Neutrophil (primary cell): Measurements from ENCODE around the gene DPF3.

ENCODE experiments used
- H3K27ac ChIP-seq: fragments of 200-600 bp; sonication (generic); 2 replicates; pipeline ENCODE4 v1.5.1; 2016; ENCODE audit warnings: mild to moderate bottlenecking, moderate library complexity
- H3K27me3 ChIP-seq: fragments of 200-600 bp; sonication (generic); 2 replicates; pipeline ENCODE4 v1.6.0; 2016; ENCODE audit warnings: mild to moderate bottlenecking
- H3K36me3 ChIP-seq: fragments of 200-600 bp; sonication (generic); 2 replicates; pipeline ENCODE4 v1.5.1; 2017
- H3K4me1 ChIP-seq, 2 experiments: fragments of 200-600 bp in 1 of 2; sonication (generic) in 1 of 2; 1 replicate in 1 of 2; 2 replicates in 1 of 2; pipeline versions ENCODE4 v1.5.1 to v1.6.1; 2013 to 2016; ENCODE audit warnings: low read depth in 1 of 2, low read length in 1 of 2, mild to moderate bottlenecking in 1 of 2, moderate library complexity in 1 of 2; ENCODE audit not compliant: control insufficient read depth in 1 of 2, insufficient read depth in 1 of 2
- H3K4me3 ChIP-seq, 2 experiments: fragments of 200-600 bp in 1 of 2; sonication (generic) in 1 of 2; 1 replicate in 1 of 2; 2 replicates in 1 of 2; pipeline ENCODE4 v1.5.1; 2013 to 2016; ENCODE audit warnings: low read depth in 1 of 2, low read length in 1 of 2, mild to moderate bottlenecking in 1 of 2, moderate library complexity in 1 of 2
- H3K9me3 ChIP-seq: fragments of 200-600 bp; sonication (generic); 2 replicates; pipeline ENCODE4 v1.5.1; 2016
- CTCF ChIP-seq: fragments of 200-600 bp; sonication (generic); IDR thresholded peaks from 2 replicates; pipeline ENCODE4 v1.5.1; 2016; ENCODE audit warnings: antibody characterized with exemption

DPF3 gene

DNA sequence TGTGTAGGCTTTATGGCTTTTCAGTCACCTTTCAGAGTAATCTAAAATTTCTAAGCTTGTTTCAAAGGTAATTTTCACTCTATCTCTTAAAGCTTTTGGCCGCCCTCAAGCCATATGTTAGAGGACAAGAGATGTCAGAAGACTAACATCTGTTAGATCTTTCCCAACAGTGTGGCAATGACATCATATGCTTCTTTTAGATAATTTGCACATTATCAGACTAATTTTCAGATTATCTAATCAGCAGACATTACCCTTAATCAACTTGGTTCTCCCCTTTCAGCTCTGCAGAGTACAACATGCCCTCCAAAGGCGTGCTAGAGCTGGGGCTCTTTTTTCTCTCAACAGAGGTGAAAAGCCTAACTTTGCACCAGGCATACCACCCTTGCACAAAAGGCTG, 207.1 kb downstream of the DPF3 start:
- no peaks in the 10 kb centered on the region for H3K9me3 ChIP-seq
- H3K27ac ChIP-seq = no peak overlapping the region
- TF ChIP-seq CTCF = no peak
- H3K4me1 ChIP-seq = no peaks in the 10 kb centered on the region
- no peaks in the 10 kb centered on the region for H3K36me3 ChIP-seq
- H3K4me3 ChIP-seq = no peak overlapping the region
- no peaks in the 10 kb centered on the region for H3K27me3 ChIP-seq

DNA sequence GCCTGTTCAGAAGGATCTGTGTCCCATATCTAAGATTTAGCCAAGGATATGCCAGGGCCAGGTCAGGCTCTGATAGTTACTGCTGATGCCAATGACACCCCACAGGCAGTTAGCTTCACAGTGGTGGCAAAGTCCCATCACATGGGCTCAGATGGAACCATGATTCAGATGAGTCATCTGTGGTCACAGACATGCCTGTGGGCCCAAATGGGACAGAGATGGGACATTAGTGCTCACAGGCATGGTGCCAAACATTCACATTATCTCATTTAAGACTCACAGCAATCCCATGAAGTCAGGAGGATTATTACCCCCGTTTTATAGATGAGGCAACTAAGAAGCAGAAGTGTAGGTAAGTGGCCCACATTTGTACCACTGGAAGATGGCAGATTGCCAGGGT, 207.8 kb downstream of the DPF3 start:
- H3K27me3 ChIP-seq = no peaks in the 10 kb centered on the region
- no peak overlapping the region for H3K4me3 ChIP-seq
- H3K36me3 ChIP-seq = no peaks in the 10 kb centered on the region
- no peak for TF ChIP-seq CTCF
- no peaks in the 10 kb centered on the region for H3K9me3 ChIP-seq
- H3K27ac ChIP-seq = no peak overlapping the region
- no peaks in the 10 kb centered on the region for H3K4me1 ChIP-seq

GRCh38 chr14:72685456-72685855, 208.4 kb downstream of the DPF3 start:
- Histone ChIP-seq H3K36me3 (no peaks in the 10 kb centered on the region), H3K27ac (no peak overlapping the region), H3K9me3 (no peaks in the 10 kb centered on the region), H3K4me1 (no peaks in the 10 kb centered on the region), H3K27me3 (no peaks in the 10 kb centered on the region), H3K4me3 (no peak overlapping the region)
- TF ChIP-seq CTCF = no peak

- no peak overlapping the region for H3K4me3 ChIP-seq
- H3K4me1 ChIP-seq = no peaks in the 10 kb centered on the region
- H3K36me3 ChIP-seq = no peaks in the 10 kb centered on the region
- H3K27ac ChIP-seq = no peak overlapping the region
- TF ChIP-seq CTCF = no peak
- H3K27me3 ChIP-seq = no peaks in the 10 kb centered on the region
- H3K9me3 ChIP-seq = no peaks in the 10 kb centered on the region
These were observed 210.1 kb downstream of the DPF3 start for GRCh38 chr14:72683787-72684186.

- H3K4me1 ChIP-seq = no peaks in the 10 kb centered on the region
- TF ChIP-seq CTCF = no peak
- no peak overlapping the region for H3K4me3 ChIP-seq
- H3K36me3 ChIP-seq = no peaks in the 10 kb centered on the region
- no peak overlapping the region for H3K27ac ChIP-seq
- no peaks in the 10 kb centered on the region for H3K9me3 ChIP-seq
- H3K27me3 ChIP-seq = peaks cover 5% of the 10 kb centered on the region
These were observed 211.7 kb downstream of the DPF3 start for GRCh38 chr14:72682188-72682587.
